GM19240 (cell line): Measurements from ENCODE around the gene OSBPL6.
"Not testable (repeated sequence)": the region's sequence is repeated elsewhere in the genome, so short reads cannot be mapped to it uniquely, and the experiment has no call there.

ENCODE experiments used
- DNase-seq: peaks from one replicate; pipeline ENCODE4 v3.0.0; 2011; ENCODE audit warnings: low spot score; ENCODE audit not compliant: insufficient read length

Gene OSBPL6

GRCh38 chr2:178301649-178302238 lies 107.4 kb downstream of the OSBPL6 start:
- no peak for DNase-seq

DNA sequence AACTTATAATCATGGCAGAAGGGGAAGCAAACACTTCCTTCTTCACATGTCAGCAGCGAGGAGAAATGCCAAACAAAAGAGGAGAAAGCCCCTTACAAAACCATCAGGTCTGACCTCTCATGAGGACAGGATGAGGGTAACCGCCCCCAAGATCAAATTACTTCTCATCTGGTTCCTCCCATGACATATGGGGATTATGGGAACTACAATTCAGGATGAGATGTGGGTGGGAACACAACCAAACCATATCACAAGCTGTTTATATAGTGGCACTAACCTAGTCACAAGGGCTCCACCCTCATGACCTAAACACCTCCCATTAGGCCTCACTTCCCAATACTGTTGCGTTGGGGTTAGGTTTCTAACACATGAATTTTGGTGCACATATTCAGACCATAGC lies 110.0 kb downstream of the OSBPL6 start:
- DNase-seq: no peak

DNA sequence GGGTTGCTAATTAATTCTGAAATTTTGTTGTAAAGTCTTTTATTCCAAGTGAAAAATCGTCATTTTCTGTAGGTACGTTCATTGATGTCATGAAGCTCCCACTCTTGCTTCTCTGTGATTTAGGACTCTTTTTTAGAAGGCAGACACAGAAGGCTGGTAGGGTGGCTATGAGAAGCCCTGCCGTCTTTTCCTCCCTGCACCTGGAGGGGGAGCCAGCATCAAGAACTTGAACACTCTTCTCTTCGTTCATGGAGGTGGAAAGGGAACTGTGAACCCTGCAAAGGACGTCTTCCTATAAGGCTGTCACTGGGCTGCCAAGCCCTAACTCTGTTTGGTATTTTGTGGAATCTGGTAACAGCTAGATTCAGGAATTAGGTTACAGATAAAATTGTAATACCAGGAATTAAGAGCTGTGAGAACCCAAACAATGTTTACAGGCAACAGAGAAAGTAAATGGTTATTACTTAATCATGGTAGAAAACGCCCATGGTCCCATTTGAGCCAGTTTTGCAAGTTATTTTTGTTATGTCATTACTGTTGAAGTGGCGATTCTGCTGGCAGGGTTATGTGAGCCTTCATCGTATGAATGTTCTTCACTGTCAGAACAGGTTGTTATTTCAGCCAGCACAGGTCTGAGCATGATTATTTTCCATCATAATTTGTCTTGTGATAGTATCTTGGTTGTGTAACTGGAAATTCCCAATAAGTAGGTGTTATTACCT lies 112.2 kb downstream of the OSBPL6 start:
- DNase-seq: peak; percentile 41

GRCh38 chr2:178307650-178308049 lies 113.3 kb downstream of the OSBPL6 start:
- DNase-seq: no peak

- DNase-seq: no peak
Measured at GRCh38 chr2:178309541-178309940, 115.2 kb downstream of the OSBPL6 start.

DNA sequence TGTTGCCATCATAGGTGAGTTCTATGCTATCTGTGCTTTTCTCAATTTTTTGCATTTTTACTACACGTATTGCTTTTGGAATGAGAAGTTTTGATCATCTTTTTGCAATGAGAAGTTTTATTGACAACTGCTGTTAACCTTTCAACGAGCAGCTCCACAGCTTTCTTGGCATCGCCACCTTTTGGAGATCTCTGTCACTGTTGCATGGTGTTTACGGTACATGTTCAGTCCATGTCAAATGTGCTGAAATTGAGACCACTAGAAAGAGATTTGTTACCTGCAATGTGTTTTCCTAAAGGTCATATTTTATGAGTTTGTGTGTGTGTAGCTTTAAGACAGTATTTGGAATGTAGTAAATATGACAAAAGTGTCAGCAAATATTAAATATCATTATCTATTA lies 120.8 kb downstream of the OSBPL6 start:
- DNase-seq: no peak

- no peak for DNase-seq
Measured at GRCh38 chr2:178315488-178315948, 121.2 kb downstream of the OSBPL6 start.

DNA sequence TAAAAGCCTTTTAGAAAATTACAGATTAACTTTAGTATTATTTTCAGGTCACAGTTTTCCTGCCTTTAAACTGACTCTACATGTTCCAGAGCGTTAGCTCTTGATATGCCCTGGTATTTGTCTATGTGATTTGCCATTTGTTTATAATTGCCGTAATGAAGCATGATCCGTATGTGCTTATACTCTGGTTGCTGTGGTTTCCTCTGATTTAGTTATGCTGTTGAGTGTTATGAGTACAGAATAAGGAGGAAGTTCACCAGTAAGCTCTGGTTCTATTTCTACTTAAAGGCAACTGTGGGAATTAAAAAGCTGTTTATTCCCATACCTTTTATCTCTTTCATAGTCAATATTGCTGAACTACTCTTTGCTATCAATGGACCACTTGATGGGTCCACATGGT lies 123.5 kb downstream of the OSBPL6 start:
- no peak for DNase-seq

- no peak for DNase-seq
Measured at GRCh38 chr2:178320011-178320585, 125.8 kb downstream of the OSBPL6 start.

DNA sequence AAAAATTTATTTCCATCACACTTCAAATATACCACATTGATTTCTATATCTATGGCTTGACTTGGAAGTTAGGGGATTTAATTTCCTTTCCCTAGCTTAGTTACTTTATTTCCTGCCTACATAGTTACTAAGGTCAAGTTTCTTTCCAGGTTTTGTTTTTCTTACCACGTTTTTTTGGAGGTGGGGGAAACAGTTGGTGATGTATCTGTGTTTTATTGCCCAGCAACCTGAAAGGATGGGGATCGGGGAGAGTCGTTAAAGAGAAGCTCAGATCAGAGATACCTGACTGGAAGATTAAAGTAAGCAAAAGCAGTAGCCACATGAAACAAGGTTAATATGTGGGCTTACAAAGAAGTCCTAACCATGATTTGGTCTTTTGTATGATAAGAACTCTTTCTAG lies 127.8 kb downstream of the OSBPL6 start:
- no peak for DNase-seq

GRCh38 chr2:178323331-178323730 lies 129.0 kb downstream of the OSBPL6 start:
- DNase-seq: not testable (repeated sequence)

GRCh38 chr2:178324077-178324476 lies 129.8 kb downstream of the OSBPL6 start:
- DNase-seq: no peak

- no peak for DNase-seq
Measured at GRCh38 chr2:178325268-178325667, 131.0 kb downstream of the OSBPL6 start.

DNA sequence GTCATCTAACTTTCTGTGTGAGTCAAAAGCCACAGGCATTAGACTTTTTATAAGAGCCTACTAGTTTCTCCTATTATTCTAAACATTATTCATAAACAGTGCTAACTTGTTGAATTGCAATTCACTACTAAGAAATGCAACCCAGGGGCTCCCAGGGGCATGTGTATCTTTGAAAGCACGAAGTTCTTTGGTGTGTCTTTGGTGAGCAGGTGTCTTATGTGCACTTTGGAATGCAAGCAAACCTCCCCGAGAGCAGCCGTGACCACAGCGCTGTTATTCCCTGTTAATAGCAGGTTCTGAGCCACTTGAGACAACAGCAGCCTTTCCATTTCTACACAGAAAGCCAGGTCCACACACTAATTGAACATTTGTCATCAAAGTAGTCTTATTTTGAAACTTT lies 133.2 kb downstream of the OSBPL6 start:
- DNase-seq: no peak

GRCh38 chr2:178328037-178328436 lies 133.7 kb downstream of the OSBPL6 start:
- no peak for DNase-seq

DNA sequence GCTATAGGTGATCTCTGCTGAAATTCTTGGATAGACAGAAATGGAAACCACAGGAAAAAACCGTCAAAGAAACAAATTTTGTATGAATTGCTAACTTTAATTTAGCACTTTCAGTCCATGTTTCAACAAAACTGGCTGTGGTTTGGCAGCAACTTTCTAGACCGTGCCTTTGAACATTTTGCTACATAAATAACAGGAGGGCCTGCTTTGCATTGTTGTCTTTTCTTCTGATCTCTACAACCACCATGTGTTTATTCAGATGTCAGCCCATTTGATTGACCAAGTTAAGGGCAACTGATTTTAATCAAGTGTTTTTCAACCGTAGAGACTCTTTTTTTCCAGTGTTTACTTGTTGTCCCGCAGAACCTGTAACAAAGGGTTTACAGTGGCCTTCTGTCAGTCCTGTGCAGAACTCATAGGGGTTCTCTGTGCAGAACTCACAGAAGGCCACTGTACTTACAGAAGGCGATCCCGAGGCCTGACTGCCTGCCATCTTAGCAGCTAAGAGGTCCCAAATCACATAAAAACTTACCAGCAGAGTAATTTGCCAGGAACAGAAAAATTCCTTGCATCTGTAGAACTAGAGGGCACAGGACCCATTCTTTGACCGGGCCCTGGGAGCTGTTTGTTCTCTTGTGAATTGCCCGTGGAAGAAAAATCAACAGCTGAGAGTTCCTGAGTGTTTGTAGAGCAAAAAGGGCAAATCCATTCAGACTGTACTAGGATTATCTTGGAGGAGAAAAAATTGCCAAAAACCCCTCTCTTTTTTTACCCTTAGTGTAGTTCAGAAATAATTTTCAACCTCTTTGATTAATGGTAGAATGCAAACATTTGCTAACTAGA lies 136.1 kb downstream of the OSBPL6 start:
- DNase-seq: no peak

DNA sequence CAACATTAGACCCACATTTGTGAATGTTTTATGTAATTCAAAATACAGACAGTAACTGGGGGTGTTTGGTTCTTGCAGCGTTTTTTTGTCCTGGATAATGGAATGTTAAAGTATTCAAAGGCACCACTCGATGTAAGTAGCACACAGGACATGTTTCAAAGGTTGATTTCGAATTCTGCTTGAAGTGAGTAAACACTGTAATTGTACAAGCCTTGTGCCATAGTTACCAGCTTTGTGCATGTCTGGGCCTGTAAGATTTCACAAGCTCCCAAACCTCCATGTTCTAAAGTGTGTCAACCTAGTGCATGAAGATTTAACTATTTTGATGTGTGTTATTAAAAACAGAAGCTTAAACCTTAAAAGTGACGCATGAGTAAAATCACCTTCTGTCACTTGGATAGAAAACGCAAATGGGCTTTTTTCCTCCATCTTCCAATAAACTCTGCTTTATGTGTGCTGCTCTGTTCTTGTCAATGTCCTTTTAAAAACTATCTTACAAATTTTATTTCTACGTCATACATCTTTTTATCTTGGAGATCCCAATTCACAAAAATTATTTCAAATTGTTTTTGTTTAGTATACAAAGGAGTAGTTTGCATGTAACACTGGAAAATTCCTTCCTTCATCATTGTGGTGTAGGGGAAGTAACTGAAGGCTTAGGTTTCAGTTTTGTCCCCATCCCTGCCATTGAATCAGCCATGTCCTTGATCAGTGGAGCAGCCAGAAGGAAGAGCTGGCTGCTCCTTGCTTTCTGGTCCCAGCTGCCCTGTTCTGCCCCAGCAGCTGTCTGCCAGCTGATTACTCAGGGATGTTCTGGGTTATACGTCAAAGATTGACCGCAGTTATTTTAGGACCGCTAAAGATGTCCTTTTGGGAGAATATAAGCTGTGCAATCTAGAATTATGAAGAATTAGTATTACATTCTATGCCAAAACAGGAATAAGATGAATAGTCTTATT lies 137.4 kb downstream of the OSBPL6 start:
- DNase-seq: no peak

- DNase-seq: no peak
Measured at GRCh38 chr2:178333851-178334250, 139.5 kb downstream of the OSBPL6 start.

- DNase-seq: no peak
Measured at GRCh38 chr2:178335230-178335629, 140.9 kb downstream of the OSBPL6 start.

DNA sequence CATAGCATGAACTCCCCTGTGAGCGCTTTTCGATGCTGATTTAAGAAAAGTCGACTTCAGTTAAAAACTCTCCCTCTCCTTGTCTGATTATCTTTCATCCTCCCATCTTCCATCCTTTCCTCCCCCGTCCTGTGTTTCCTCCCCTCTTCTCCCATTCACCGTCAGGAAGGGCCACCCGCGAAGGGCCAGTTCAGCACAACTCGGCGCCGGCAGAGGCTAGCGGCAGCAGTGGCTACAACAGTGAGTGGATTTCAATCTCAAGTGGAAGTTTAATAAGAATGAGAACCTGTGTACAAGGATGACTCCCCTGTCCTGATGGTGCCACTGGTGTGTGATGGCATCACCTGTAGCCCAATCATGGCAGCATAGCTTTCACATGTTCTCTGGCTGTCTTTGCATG lies 149.8 kb downstream of the OSBPL6 start:
- no peak for DNase-seq

GRCh38 chr2:178345951-178346350 lies 151.6 kb downstream of the OSBPL6 start:
- DNase-seq: no peak
